Panc1 (cell line): ENCODE results near the gene NFE2L1. TPM values are rescaled to one million over a fixed set of nuclear protein-coding genes. Genes with fewer than 3 reads are reported as not detected.

Source experiments
- ATAC-seq: fragments of 200-7000 bp; cut with Tn5 transposase; 2 replicates; pipeline ENCODE4 v1.9.1; 2020; ENCODE audit warnings: mild to moderate bottlenecking, moderate library complexity
- BruUV-seq: library from RNA; stranded (reverse); fragments of 400-500 nt; replicated peaks from 2 replicates; lab custom pipeline; 2021; lab: Mats Ljungman, UMichigan
- CTCF ChIA-PET: fragments of 300-600 bp; sonication (Branson Sonifier 250); formaldehyde crosslinking; loops from one replicate; lab custom pipeline; 2022; ENCODE audit warnings: antibody characterized with exemption; lab: Charles Lee
- POLR2A ChIA-PET: fragments of 300-600 bp; sonication (Branson Sonifier 250); formaldehyde crosslinking; loops from one replicate; lab custom pipeline; 2022; ENCODE audit warnings: antibody characterized with exemption; lab: Charles Lee
- DNase-seq: peaks from one replicate; pipeline ENCODE4 v3.0.0-alpha.2; 2010; ENCODE audit warnings: low read depth, low spot score
- H3K27ac ChIP-seq: 2 replicates; pipeline ENCODE4 v1.5.1; 2011; ENCODE audit warnings: mild to moderate bottlenecking, low read length, inconsistent platforms
- H3K27me3 ChIP-seq: fragments of 200-500 bp; sonication (Bioruptor generic); 2 replicates; pipeline ENCODE4 v1.6.0; 2014; ENCODE audit warnings: low read length, inconsistent platforms; ENCODE audit not compliant: control insufficient read depth, insufficient read depth
- H3K36me3 ChIP-seq: fragments of 200-500 bp; sonication (Bioruptor generic); 2 replicates; pipeline ENCODE4 v1.5.1; 2014; ENCODE audit warnings: inconsistent platforms, mild to moderate bottlenecking, low read length, moderate library complexity; ENCODE audit not compliant: control insufficient read depth, insufficient read depth
- H3K4me1 ChIP-seq: 2 replicates; pipeline ENCODE4 v1.5.1; 2011; ENCODE audit warnings: inconsistent platforms, mild to moderate bottlenecking, low read length, moderate library complexity; ENCODE audit not compliant: control insufficient read depth, insufficient read depth
- H3K4me3 ChIP-seq, 2 experiments: 2 replicates each; pipeline ENCODE4 v1.5.1; 2011 to 2012; ENCODE audit warnings: low read depth in 2 of 2, low read length in 2 of 2, mild to moderate bottlenecking in 2 of 2, inconsistent platforms in 1 of 2, moderate library complexity in 1 of 2
- H3K9me3 ChIP-seq: fragments of 200-500 bp; sonication (Bioruptor generic); 2 replicates; pipeline ENCODE4 v1.5.1; 2014; ENCODE audit warnings: low read depth, mild to moderate bottlenecking, inconsistent platforms, low read length, moderate library complexity; ENCODE audit not compliant: control insufficient read depth, insufficient read depth
- CTCF ChIP-seq: fragments of 450-650 bp; IDR thresholded peaks from 2 replicates; pipeline ENCODE4 v1.5.1; 2017; ENCODE audit warnings: mild to moderate bottlenecking
- POLR2AphosphoS5 ChIP-seq: IDR thresholded peaks from 2 replicates; pipeline ENCODE4 v1.6.1; 2012; ENCODE audit warnings: mild to moderate bottlenecking, low read depth, low read length, moderate library complexity
- SIN3A ChIP-seq: IDR thresholded peaks from 2 replicates; pipeline ENCODE4 v1.6.1; 2012; ENCODE audit warnings: low read depth, mild to moderate bottlenecking, low read length, moderate library complexity, borderline replicate concordance; ENCODE audit not compliant: insufficient read depth
- TCF7L2 ChIP-seq: IDR thresholded peaks from 2 replicates; pipeline ENCODE4 v1.6.1; 2011; ENCODE audit warnings: mild to moderate bottlenecking, low read depth, low read length, inconsistent platforms
- in situ Hi-C: cut with HindIII; loops from 2 replicates; pipeline ENCODE4 v1.10.0; 2016; ENCODE audit warnings: low sequenced_read_pairs, low pct_unique_long_range_greater_than_20kb
- intact Hi-C: fragments of 100-400 bp; cut with micrococcal nuclease; formaldehyde crosslinking; loops from one replicate; pipeline ENCODE4 v1.10.0; 2022; ENCODE audit not compliant: unreplicated experiment
- total RNA-seq: library from RNA; stranded (reverse); gene quantifications from one replicate; pipeline ENCODE4 v1.2.1, GENCODE V29; 2021; ENCODE audit not compliant: unreplicated experiment
- TF ChIP-seq, protein P1 (sequence below), 2 experiments: IDR thresholded peaks; 2 replicates each; pipeline ENCODE4 v1.6.1; 2011 to 2012; ENCODE audit warnings: low read depth in 2 of 2, control low read depth in 1 of 2, low read length in 1 of 2, mild to moderate bottlenecking in 1 of 2, moderate library complexity in 1 of 2; ENCODE audit not compliant: insufficient read depth in 1 of 2

NFE2L1 gene
- total RNA-seq, 1 experiment from 2014 or later: 210 TPM

DNA sequence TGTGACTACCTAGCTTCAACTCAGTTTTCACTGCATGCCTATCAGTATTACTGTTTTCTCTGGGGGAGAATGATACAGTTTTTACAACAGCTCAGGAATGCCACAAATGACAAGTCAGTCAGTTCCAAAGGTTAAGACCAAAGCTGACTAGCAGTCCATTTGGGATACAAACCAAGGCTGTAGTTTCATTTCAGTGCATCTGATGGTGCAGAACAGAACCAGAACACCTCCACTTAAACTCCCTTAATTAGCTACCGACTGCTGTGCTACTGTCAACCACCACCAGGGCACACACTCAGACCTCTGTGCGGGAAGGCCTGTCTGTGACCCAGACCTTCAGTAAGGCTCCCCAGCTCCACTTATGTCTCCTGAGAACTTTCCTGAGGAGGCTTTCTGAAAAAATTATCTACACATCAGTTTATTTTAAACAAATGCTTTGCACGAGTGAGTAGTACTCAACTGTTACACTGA is 20.4 kb downstream of the NFE2L1 start:
- in situ Hi-C loops (no loop called here), intact Hi-C loops (no loop called here)
- ChIA-PET CTCF (interaction anchor here (0.7 to 1.0 kb wide), 3 partner anchors 11 to 40 kb away, joined by 3 read pairs; no protein-coding TSS in a partner anchor), POLR2A (no interaction called here)
- no peak overlapping the region for H3K27ac ChIP-seq
- H3K9me3 ChIP-seq: no peaks in the 10 kb centered on the region
- DNase-seq: no peak
- ATAC-seq: peak; percentile 84
- H3K4me1 ChIP-seq: no peaks in the 10 kb centered on the region
- no peaks in the 10 kb centered on the region for H3K27me3 ChIP-seq
- H3K36me3 ChIP-seq: no peaks in the 10 kb centered on the region
- no TSS peak for BruUV-seq
- no peak overlapping the region for H3K4me3 ChIP-seq
- TF ChIP-seq, protein P1, sequence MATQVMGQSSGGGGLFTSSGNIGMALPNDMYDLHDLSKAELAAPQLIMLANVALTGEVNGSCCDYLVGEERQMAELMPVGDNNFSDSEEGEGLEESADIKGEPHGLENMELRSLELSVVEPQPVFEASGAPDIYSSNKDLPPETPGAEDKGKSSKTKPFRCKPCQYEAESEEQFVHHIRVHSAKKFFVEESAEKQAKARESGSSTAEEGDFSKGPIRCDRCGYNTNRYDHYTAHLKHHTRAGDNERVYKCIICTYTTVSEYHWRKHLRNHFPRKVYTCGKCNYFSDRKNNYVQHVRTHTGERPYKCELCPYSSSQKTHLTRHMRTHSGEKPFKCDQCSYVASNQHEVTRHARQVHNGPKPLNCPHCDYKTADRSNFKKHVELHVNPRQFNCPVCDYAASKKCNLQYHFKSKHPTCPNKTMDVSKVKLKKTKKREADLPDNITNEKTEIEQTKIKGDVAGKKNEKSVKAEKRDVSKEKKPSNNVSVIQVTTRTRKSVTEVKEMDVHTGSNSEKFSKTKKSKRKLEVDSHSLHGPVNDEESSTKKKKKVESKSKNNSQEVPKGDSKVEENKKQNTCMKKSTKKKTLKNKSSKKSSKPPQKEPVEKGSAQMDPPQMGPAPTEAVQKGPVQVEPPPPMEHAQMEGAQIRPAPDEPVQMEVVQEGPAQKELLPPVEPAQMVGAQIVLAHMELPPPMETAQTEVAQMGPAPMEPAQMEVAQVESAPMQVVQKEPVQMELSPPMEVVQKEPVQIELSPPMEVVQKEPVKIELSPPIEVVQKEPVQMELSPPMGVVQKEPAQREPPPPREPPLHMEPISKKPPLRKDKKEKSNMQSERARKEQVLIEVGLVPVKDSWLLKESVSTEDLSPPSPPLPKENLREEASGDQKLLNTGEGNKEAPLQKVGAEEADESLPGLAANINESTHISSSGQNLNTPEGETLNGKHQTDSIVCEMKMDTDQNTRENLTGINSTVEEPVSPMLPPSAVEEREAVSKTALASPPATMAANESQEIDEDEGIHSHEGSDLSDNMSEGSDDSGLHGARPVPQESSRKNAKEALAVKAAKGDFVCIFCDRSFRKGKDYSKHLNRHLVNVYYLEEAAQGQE (IDR thresholded peaks at IDR 0.05; ENCODE audit: insufficient read depth in 1 of 2, low read depth in 2 of 2, low read length in 1 of 2): no peak
- TF ChIP-seq CTCF: peak; percentile 60

DNA sequence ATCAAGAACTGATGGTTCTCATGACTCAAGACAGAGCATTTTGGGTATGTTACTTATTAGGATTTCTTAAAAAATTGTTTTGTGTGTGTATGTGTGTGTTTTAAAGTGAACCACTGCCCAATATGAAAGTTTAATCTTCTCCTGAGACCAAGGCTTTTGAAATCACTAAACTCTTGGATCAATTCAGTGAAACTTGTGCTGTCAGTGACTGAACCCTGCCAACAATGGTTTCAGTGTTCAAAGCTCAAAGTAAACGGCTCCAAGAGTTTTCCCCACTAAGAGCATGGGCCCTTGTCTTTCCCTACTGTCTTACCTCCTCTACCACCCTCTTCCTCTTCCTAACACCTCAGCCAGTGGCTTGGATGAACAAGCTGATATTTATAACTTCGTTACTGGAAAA is 22.0 kb downstream of the NFE2L1 start:
- ATAC-seq (no peak), DNase-seq (no peak)
- peaks cover 5% of the 10 kb centered on the region; the same call in 1 of the 2 replicates for H3K4me1 ChIP-seq
- no peak for TF ChIP-seq CTCF
- TF ChIP-seq POLR2AphosphoS5: no peak
- TF ChIP-seq SIN3A: no peak
- TF ChIP-seq, protein P1 (IDR thresholded peaks at IDR 0.05; ENCODE audit: insufficient read depth in 1 of 2, low read depth in 2 of 2, low read length in 1 of 2): no peak
- no peak for TF ChIP-seq TCF7L2
- H3K36me3 ChIP-seq: peaks cover 9% of the 10 kb centered on the region
- no peak overlapping the region for H3K27ac ChIP-seq
- BruUV-seq: TSS peak; percentile 99
- intact Hi-C loops (no loop called here), in situ Hi-C loops (no loop called here)
- H3K27me3 ChIP-seq: no peaks in the 10 kb centered on the region
- H3K9me3 ChIP-seq: no peaks in the 10 kb centered on the region
- POLR2A ChIA-PET: no interaction called here
- no peak overlapping the region for H3K4me3 ChIP-seq
- CTCF ChIA-PET: no interaction called here
